CD4-positive, alpha-beta T cell treated with Interleukin-6 at 100 ng/mL for 8 hours (primary cell): Measurements from ENCODE around the gene BCL11B.
"Not testable (repeated sequence)": the region's sequence is repeated elsewhere in the genome, so short reads cannot be mapped to it uniquely, and the experiment has no call there.

Experiments
- DNase-seq: peaks from one replicate; pipeline ENCODE4 v3.0.0-alpha.2; 2020; ENCODE audit warnings: mixed read lengths, low spot score

The BCL11B gene

GRCh38 chr14:99239661-99240092, 32.3 kb downstream of the BCL11B start:
- no peak for DNase-seq

- DNase-seq = no peak
Measured at GRCh38 chr14:99238216-99238615, 33.8 kb downstream of the BCL11B start.

- DNase-seq = no peak
Measured at GRCh38 chr14:99237288-99237687, 34.7 kb downstream of the BCL11B start.

GRCh38 chr14:99236386-99237138, 35.4 kb downstream of the BCL11B start:
- no peak for DNase-seq

GRCh38 chr14:99235582-99236320, 36.2 kb downstream of the BCL11B start:
- no peak for DNase-seq

- DNase-seq = peak; percentile 58
Measured at GRCh38 chr14:99234961-99235571, 36.9 kb downstream of the BCL11B start.

- DNase-seq = no peak
Measured at GRCh38 chr14:99234355-99234754, 37.6 kb downstream of the BCL11B start.

- DNase-seq = no peak
Measured at GRCh38 chr14:99233222-99234035, 38.6 kb downstream of the BCL11B start.

- DNase-seq = no peak
Measured at GRCh38 chr14:99232714-99233214, 39.2 kb downstream of the BCL11B start.

GRCh38 chr14:99231850-99232713, 39.9 kb downstream of the BCL11B start:
- no peak for DNase-seq

GRCh38 chr14:99231161-99231849, 40.7 kb downstream of the BCL11B start:
- DNase-seq = no peak

- peak; percentile 87 for DNase-seq
Measured at GRCh38 chr14:99230208-99231151, 41.5 kb downstream of the BCL11B start.

GRCh38 chr14:99229654-99230207, 42.3 kb downstream of the BCL11B start:
- no peak for DNase-seq

- DNase-seq = not testable (repeated sequence)
Measured at GRCh38 chr14:99228760-99229159, 43.2 kb downstream of the BCL11B start.

- no peak for DNase-seq
Measured at GRCh38 chr14:99226687-99227086, 45.3 kb downstream of the BCL11B start.

GRCh38 chr14:99225436-99226203, 46.4 kb downstream of the BCL11B start:
- no peak for DNase-seq

GRCh38 chr14:99224948-99225347, 47.0 kb downstream of the BCL11B start:
- no peak for DNase-seq
